Measurements from ENCODE around the gene COL16A1. TPM values are rescaled to one million over a fixed set of nuclear protein-coding genes. Genes with fewer than 3 reads are reported as not detected.
A peak's percentile ranks its signal among the peaks of the same experiment; 100 is the strongest.

The COL16A1 gene
- total RNA-seq, 1 experiment from 2014 or later = 7.3 TPM

GRCh38 chr1:31650161-31651088 lies 53.4 kb downstream of the COL16A1 start:
- DNase-seq (ENCODE audit: low read depth) = no peak

DNA sequence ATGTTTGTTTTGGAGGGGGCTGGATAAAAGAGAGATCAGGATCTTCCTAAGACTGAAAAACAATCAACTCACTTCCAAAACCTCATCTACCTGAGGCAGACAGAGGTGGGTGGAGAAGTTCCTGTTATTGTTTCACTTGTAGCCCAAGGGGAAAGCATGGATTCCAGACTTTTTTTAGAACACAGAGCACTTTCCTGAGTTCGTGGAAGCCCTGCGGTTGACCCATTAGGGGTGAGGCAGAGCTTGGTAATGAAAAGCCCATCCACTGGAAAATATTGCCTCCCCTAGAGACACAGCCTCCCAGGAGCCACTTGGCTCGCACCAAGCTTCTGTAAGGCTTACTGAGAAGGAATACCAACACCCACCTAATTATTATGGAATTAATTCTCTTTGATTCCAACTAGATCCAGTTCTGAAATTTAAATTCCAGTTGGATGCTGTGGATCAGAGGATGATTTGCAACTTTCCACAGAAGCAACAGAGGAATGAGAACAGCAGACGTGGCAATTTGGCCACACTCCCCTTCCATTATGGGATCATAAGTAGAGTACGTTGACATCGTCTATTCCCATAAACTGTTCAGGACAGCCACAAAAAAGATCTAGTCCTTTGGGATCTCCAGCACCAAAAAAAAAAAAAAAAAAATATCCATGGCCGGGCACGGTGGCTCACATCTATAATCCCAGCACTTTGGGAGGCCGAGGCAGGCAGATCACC lies 55.0 kb downstream of the COL16A1 start:
- no peak for DNase-seq (ENCODE audit: low read depth)

- DNase-seq (ENCODE audit: low read depth) = no peak
These were observed 55.6 kb downstream of the COL16A1 start for GRCh38 chr1:31648190-31648589.

DNA sequence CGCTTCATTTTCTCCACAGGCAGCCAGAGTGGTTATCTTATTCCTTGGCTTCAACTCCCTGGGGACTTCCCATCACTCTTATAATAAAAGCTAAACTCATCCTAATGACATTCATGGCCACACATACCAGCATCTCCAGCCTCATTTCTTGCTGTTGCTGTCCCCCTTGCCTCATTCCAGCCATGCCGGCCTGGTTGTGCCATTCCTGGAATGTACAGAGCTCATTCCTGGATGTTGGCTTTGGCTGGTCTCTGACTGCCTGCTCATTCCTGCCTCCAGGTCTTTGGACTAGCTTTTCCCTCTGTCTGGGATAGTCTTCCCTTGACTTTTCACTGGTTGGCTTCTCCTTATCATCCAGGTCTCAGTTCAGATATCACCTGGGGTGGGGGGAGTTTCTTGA lies 56.7 kb downstream of the COL16A1 start:
- DNase-seq (ENCODE audit: low read depth) = no peak

GRCh38 chr1:31646259-31646960 lies 57.4 kb downstream of the COL16A1 start:
- DNase-seq (ENCODE audit: low read depth) = no peak

GRCh38 chr1:31645274-31645568 lies 58.6 kb downstream of the COL16A1 start:
- no peak for DNase-seq (ENCODE audit: low read depth)

DNA sequence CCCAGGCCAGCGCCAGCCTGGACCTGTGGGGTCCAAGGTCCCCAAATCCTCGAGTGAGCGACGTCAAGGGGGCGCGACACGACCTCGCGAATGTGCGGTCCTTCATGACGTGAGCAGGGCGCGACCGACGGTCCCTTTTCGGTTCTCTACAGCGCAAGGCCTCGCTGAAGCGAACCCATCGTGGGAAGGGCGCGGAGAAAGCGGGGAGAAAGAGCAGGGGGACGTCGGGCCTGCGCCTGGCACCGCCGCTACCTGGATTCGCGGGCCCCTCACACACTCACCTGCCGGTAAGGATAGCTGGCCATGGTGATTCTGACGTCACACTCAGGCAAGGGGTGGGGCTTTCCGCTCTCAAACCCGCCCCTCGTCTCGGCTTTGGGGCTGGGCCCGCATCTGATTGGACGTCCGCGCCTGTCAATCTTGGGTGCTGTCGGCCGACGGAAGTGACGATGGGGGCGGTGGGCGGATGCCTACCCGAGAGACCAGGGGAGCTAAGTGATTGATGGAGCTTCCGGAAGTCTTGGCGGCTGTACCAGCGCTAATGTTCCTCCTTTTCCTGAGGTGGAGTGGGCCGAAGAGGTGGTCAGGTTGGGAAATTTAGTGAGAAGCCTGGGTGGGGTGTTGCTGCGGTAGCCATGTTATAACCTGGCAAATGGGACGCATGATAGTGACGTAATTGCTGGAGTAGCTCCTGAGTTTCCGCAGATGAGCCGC lies 59.1 kb downstream of the COL16A1 start, which contains the start of gene PEF1:
TSS of gene PEF1 (minus strand) at position 317 of the 714 bp plus-strand sequence. CDS start at position 305, 12 bp downstream.
- peak; percentile 99 for DNase-seq (ENCODE audit: low read depth)

- DNase-seq (ENCODE audit: low read depth) = no peak
These were observed 59.7 kb downstream of the COL16A1 start for GRCh38 chr1:31643976-31644559.

- DNase-seq (ENCODE audit: low read depth) = no peak
These were observed 60.9 kb downstream of the COL16A1 start for GRCh38 chr1:31642897-31643296.

- no peak for DNase-seq (ENCODE audit: low read depth)
These were observed 61.5 kb downstream of the COL16A1 start for GRCh38 chr1:31642366-31642765.

GRCh38 chr1:31640964-31641363 lies 62.9 kb downstream of the COL16A1 start:
- DNase-seq (ENCODE audit: low read depth) = no peak

DNA sequence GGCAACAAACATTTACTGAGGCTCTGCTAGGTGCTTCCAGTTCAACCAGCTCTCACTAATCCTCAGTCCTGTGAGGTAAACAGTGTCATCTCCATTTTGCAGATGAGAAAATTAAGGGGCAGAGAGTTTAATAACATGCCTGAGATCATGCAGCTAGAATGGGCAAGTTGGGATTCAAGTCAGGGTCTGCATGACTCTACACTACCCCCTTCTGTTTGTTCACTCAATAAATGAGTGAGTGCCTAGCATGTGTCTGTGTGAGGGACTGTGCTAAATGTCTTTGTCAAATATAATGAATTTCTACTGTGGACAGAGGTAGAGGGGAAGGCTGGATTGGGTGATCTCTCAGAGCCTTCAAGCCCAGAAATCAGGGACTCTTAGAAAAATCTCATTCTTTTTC lies 63.6 kb downstream of the COL16A1 start:
- no peak for DNase-seq (ENCODE audit: low read depth)

- DNase-seq (ENCODE audit: low read depth) = peak; percentile 56
These were observed 64.3 kb downstream of the COL16A1 start for GRCh38 chr1:31639543-31639942.

DNA sequence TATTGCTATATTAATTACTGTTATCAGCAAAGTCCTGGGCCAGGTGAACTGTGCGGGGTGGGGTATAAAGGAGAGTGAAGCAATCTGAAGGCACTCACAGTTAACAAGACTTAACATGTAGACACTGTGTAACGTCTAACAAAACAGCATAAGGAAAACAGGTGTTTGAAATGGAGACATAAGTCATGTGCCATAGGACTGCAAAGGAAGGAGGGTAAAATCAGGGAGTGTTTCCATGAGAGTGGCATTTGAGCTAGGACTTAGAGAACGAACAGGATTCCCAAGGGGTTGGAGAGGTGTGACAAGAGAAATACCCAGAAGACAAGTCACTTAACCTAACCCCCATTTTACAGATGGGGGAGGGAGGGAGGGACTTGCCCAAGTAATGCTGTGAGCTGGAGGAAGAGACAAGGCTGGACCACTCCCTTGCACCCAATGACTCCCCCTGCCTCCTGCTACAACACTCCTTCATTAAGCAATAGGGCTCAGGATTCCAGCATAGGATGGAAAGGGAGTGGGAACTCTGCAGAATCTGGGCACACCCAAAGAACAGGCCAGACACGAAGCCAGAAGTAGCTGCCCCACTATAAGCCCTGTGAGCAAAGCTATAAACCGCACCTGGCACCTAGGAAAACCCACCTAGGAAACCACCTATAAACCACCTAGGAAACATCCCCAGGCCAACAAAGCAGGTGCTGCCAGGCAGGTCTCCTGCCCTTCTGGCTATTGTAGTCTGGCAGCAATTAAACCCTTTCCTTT lies 65.7 kb downstream of the COL16A1 start:
- DNase-seq (ENCODE audit: low read depth) = no peak

GRCh38 chr1:31633117-31633516 lies 70.7 kb downstream of the COL16A1 start:
- peak; percentile 25 for DNase-seq (ENCODE audit: low read depth)

DNA sequence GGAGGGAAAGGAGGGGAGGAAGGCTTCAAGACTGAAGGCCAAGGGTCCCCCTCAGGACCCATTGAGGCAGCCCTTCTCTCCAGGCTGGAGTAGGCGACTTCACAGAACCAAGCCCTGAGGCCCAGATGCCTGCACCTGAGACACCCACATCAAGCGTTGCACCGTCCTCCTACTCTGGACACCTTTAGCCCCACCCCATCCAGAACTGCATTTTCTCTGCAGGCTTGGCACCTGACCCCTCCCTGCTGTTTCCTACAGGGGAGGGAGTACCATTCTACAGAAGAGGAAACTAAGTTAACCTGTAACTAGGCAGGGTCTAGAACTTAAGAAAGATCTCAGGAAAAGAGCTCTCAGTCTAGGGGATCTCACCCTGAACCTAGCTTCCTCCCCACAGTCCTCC lies 71.2 kb downstream of the COL16A1 start:
- no peak for DNase-seq (ENCODE audit: low read depth)

GRCh38 chr1:31628931-31629556 lies 74.8 kb downstream of the COL16A1 start:
- DNase-seq (ENCODE audit: low read depth) = no peak

DNA sequence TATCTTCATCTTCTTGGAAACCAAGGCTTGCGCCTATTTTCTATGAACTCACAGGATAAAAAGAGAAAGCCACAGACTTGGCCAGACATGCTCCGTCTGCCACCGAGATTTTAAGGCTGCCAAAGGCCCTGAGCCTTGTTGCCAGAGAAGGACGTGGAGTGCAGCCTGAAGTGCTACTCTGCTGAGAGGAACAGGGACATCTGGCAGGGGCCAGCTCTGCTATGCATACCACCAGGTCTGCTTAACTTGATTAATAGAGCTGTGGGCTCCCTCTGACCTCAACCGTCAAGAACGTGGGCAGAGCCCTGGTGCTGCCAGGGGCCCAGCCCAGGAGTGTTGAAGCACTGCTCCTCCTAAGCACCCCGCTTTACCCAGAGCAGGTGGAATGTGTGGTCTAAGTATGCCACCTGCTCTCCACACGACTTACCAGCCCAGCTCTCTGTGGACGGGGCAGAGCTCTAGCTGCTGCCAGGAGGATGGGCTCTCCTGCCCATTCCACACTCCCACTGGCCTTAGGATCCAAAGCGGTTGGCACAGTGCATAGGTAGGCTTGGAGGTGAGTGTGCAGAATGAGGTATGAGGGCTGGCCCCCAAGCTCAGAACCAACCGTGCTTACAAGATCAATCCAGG lies 75.8 kb downstream of the COL16A1 start:
- no peak for DNase-seq (ENCODE audit: low read depth)

GRCh38 chr1:31627301-31627929 lies 76.4 kb downstream of the COL16A1 start:
- DNase-seq (ENCODE audit: low read depth) = no peak
